A673 (cell line): ENCODE results near the gene ADH1C. TPM values are rescaled to one million over a fixed set of nuclear protein-coding genes. Genes with fewer than 3 reads are reported as not detected.
"Not testable (repeated sequence)": the region's sequence is repeated elsewhere in the genome, so short reads cannot be mapped to it uniquely, and the experiment has no call there.

Experiments used
- BruUV-seq: library from RNA; stranded (reverse); fragments of 400-500 nt; replicated peaks from 2 replicates; lab custom pipeline; 2021; lab: Mats Ljungman, UMichigan
- CTCF ChIA-PET: fragments of 300-600 bp; sonication (Branson Sonifier 250); formaldehyde crosslinking; loops from one replicate; lab custom pipeline; 2022; ENCODE audit warnings: antibody characterized with exemption; lab: Charles Lee
- POLR2A ChIA-PET: fragments of 300-600 bp; sonication (Branson Sonifier 250); formaldehyde crosslinking; loops from one replicate; lab custom pipeline; 2022; ENCODE audit warnings: antibody characterized with exemption; ENCODE audit not compliant: low non-redundant PET; lab: Charles Lee
- DNase-seq: peaks from one replicate; pipeline ENCODE4 v3.0.0-alpha.2; 2015; ENCODE audit warnings: low spot score
- H3K27ac ChIP-seq: fragments of 200-600 bp; sonication (generic); 2 replicates; pipeline ENCODE4 v1.5.1; 2016; ENCODE audit warnings: mixed run types, low read depth, mild to moderate bottlenecking, mixed read lengths, antibody characterized with exemption, low read length; ENCODE audit not compliant: poor library complexity, severe bottlenecking
- H3K27me3 ChIP-seq: fragments of 200-600 bp; sonication (generic); replicated peaks from 2 replicates; pipeline ENCODE4 v1.6.1; 2017; ENCODE audit warnings: mixed run types, low read depth, mild to moderate bottlenecking, mixed read lengths, antibody characterized with exemption, low read length; ENCODE audit not compliant: insufficient read depth, poor library complexity
- H3K36me3 ChIP-seq: fragments of 200-600 bp; sonication (generic); 2 replicates; pipeline ENCODE4 v1.6.1; 2016; ENCODE audit warnings: mixed run types, mild to moderate bottlenecking, mixed read lengths, antibody characterized with exemption, low read length; ENCODE audit not compliant: insufficient read depth, poor library complexity, severe bottlenecking
- H3K4me1 ChIP-seq: fragments of 200-600 bp; sonication (generic); 2 replicates; pipeline ENCODE4 v1.6.1; 2017; ENCODE audit warnings: mixed run types, mild to moderate bottlenecking, mixed read lengths, antibody characterized with exemption, low read length; ENCODE audit not compliant: insufficient read depth, poor library complexity, severe bottlenecking
- H3K4me3 ChIP-seq: fragments of 200-600 bp; sonication (generic); 2 replicates; pipeline ENCODE4 v1.5.1; 2016; ENCODE audit warnings: low read depth, mixed run types, mild to moderate bottlenecking, mixed read lengths, low read length; ENCODE audit not compliant: poor library complexity, severe bottlenecking
- H3K9me3 ChIP-seq: fragments of 200-600 bp; sonication (generic); 2 replicates; pipeline ENCODE4 v1.6.1; 2016; ENCODE audit warnings: mixed run types, low read depth, mild to moderate bottlenecking, mixed read lengths, antibody characterized with exemption, low read length; ENCODE audit not compliant: poor library complexity, severe bottlenecking
- EZH2 ChIP-seq: fragments of 200-600 bp; sonication (generic); IDR thresholded peaks from 2 replicates; pipeline ENCODE4 v1.6.1; 2017; ENCODE audit warnings: borderline replicate concordance, low read depth, mild to moderate bottlenecking, mixed read lengths, antibody characterized with exemption, low read length; ENCODE audit not compliant: poor library complexity, severe bottlenecking
- intact Hi-C: fragments of 100-400 bp; cut with micrococcal nuclease; formaldehyde crosslinking; loops from one replicate; pipeline ENCODE4 v1.10.0; 2022; ENCODE audit not compliant: unreplicated experiment
- total RNA-seq: library from RNA; stranded (reverse); gene quantifications from 2 replicates; pipeline ENCODE4 v1.2.3, GENCODE V29; 2021
- TF ChIP-seq, protein P1 (sequence below): fragments of 300-800, 200-600 bp; sonication (generic); conservative IDR thresholded peaks from 2 replicates; pipeline ENCODE4 v1.5.1; 2017; ENCODE audit warnings: low read depth, mild to moderate bottlenecking, antibody characterized with exemption, low read length, moderate library complexity, mixed read lengths

The ADH1C gene
- total RNA-seq, 1 experiment from 2014 or later = not detected

DNA sequence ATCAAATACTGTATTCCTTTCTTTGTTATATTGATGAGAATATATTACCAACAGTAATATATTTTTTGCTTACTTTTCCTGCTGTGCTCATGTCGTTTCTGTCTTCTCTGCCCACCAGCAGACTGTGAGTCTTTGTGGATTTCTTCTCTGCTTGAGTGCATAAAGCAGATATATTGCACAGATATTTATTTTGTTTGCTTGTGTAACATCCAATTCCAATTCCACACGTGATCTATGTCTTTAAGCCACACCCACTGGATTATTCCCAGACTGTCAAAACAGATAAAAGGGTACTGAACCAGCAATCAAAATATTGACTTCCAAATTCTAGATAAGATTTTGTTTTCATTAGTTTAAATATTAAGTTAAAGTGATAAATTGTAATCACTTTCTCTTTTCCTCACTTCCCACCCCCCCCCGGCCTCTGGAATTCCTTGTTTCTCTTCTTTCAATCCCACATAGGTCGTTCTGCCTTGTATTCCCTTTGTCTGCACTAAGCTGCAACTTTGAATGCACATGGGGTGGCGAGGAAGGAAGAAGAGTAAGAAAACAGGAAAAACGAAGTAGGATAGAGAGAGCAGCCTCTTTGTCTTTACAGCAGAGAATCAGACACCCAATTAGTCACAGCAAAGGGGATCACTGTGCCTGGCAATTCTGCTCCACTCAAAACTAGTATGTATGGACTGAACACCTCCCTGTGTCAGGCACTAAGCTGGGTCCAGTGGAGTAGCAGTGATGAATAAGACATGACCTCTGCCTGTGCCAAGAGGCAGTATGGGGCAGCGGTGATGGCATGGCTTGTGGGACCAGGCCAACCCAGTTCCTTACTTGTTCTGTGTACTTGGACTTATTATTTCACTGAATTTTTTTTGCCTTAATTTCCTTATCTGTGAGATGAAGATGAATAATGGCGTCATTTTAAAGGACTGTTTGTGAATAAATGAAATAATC lies 31.0 kb downstream of the ADH1C start, which contains the start of gene ADH1B:
ADH1B (minus strand) TSS at position 161 of the 951 bp plus-strand sequence; CDS start at position 91, 70 bp downstream.
- ChIA-PET POLR2A (no interaction called here), CTCF (no interaction called here)
- no TSS peak for BruUV-seq
- Histone ChIP-seq H3K4me1 (no peaks in the 10 kb centered on the region), H3K9me3 (no peaks in the 10 kb centered on the region), H3K4me3 (no peak within 1 kb of the TSS), H3K27ac (no peak within 1 kb of the TSS), H3K27me3 (no peaks in the 10 kb centered on the region), H3K36me3 (no peaks in the 10 kb centered on the region)
- TF ChIP-seq, protein P1, sequence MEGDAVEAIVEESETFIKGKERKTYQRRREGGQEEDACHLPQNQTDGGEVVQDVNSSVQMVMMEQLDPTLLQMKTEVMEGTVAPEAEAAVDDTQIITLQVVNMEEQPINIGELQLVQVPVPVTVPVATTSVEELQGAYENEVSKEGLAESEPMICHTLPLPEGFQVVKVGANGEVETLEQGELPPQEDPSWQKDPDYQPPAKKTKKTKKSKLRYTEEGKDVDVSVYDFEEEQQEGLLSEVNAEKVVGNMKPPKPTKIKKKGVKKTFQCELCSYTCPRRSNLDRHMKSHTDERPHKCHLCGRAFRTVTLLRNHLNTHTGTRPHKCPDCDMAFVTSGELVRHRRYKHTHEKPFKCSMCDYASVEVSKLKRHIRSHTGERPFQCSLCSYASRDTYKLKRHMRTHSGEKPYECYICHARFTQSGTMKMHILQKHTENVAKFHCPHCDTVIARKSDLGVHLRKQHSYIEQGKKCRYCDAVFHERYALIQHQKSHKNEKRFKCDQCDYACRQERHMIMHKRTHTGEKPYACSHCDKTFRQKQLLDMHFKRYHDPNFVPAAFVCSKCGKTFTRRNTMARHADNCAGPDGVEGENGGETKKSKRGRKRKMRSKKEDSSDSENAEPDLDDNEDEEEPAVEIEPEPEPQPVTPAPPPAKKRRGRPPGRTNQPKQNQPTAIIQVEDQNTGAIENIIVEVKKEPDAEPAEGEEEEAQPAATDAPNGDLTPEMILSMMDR = no peak
- TF ChIP-seq EZH2 = no peak
- intact Hi-C loops = no loop called here
- no peak for DNase-seq

DNA sequence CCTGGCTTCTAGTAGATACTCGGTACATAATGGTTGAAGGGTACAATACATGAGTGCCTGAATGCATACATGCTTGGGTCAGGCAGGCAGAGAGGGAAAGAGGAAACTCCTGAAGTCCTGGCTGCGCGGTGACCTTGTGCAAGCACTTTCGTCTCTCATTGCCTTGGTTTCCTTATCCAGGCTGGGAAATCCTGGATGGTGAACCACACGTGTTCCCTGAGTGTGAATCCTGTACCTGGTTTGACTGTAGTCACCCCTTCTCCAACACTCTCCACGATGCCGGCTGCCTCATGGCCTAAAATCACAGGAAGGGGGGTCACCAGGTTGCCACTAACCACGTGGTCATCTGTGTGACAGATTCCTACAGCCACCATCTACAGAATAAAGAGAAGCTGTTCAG lies 34.7 kb downstream of the ADH1C start:
- H3K4me1 ChIP-seq, H3K4me3 ChIP-seq, H3K36me3 ChIP-seq, H3K27ac ChIP-seq, H3K9me3 ChIP-seq, BruUV-seq, intact Hi-C loops, H3K27me3 ChIP-seq, CTCF ChIA-PET, DNase-seq, POLR2A ChIA-PET: not testable (repeated sequence)

DNA sequence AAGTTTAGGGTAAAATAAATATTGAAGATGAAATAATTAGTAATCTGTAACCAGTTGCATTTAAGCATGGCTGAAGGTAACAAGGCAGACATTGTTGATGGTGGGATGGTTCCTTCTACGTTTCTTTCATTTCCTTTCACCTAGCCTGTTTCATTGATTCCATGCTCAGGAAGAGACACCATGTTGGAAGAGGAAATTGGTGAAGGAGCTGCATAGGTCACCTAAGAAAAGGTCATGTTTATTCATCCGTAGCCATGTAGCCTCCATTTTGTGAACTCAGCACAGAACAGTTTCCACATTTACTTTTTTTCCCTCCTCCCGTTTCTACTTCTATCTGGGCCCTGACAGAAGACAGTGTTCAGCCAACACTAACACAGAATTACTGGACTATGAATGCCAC lies 35.2 kb downstream of the ADH1C start:
- BruUV-seq = no TSS peak
- intact Hi-C loops = no loop called here
- H3K4me3 ChIP-seq = no peak overlapping the region
- no peak for TF ChIP-seq EZH2
- TF ChIP-seq, protein P1 = no peak
- ChIA-PET POLR2A (no interaction called here), CTCF (no interaction called here)
- H3K9me3 ChIP-seq = no peaks in the 10 kb centered on the region
- no peaks in the 10 kb centered on the region for H3K4me1 ChIP-seq
- no peak overlapping the region for H3K27ac ChIP-seq
- no peaks in the 10 kb centered on the region for H3K27me3 ChIP-seq
- DNase-seq = no peak
- H3K36me3 ChIP-seq = no peaks in the 10 kb centered on the region
